ENCODE data around the gene ZNF493.

ZNF493 gene

GRCh38 chr19:21396893-21397572 lies at the start of gene ZNF493:
ZNF493 (plus strand) TSS chr19:21397133; CDS start chr19:21397238, 105 bp downstream.
- peak; percentile 73 to 81 for DNase-seq (ENCODE audit: low read depth in 2 of 2, low spot score in 1 of 2)

GRCh38 chr19:21352830-21353229 lies 44.1 kb upstream of the ZNF493 start:
- no peak for DNase-seq (ENCODE audit: low read depth in 2 of 2, low spot score in 1 of 2)

GRCh38 chr19:21358768-21359451 lies 38.0 kb upstream of the ZNF493 start, which contains the start of gene ZNF738:
ZNF738 (plus strand) TSS chr19:21359000; CDS start chr19:21359141, 141 bp downstream.
- peak; percentile 57 to 69 for DNase-seq (ENCODE audit: low read depth in 2 of 2, low spot score in 1 of 2)

- no peak for DNase-seq (ENCODE audit: low read depth in 2 of 2, low spot score in 1 of 2)
These were observed 34.6 kb upstream of the ZNF493 start for GRCh38 chr19:21362291-21362690.

- DNase-seq (ENCODE audit: low read depth in 2 of 2, low spot score in 1 of 2) = no peak
These were observed 12.9 kb upstream of the ZNF493 start for GRCh38 chr19:21383980-21384582.

DNA sequence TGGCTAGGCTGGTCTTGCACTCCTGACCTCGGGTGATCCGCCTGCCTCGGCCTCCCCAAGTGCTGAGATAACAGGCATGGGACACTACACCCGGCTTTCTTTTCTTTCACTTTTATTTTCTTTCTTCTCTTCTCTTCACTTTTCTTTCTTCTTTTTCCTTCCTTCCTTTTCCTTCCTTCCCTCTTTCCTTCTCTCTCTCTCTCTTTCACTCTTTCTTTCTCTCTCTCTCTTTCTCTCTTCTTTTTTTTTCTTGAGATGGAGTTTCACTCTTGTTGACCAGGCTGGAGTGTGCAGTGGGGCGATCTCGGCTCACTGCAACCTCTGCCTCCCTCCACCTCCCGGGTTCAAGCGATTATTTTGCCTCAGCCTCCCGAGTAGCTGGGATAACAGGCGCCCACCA lies 812 bp upstream of the ZNF493 start:
- no peak for DNase-seq (ENCODE audit: low read depth in 2 of 2, low spot score in 1 of 2)

GRCh38 chr19:21398851-21399250 lies 1.9 kb downstream of the ZNF493 start:
- no peak for DNase-seq (ENCODE audit: low read depth in 2 of 2, low spot score in 1 of 2)

DNA sequence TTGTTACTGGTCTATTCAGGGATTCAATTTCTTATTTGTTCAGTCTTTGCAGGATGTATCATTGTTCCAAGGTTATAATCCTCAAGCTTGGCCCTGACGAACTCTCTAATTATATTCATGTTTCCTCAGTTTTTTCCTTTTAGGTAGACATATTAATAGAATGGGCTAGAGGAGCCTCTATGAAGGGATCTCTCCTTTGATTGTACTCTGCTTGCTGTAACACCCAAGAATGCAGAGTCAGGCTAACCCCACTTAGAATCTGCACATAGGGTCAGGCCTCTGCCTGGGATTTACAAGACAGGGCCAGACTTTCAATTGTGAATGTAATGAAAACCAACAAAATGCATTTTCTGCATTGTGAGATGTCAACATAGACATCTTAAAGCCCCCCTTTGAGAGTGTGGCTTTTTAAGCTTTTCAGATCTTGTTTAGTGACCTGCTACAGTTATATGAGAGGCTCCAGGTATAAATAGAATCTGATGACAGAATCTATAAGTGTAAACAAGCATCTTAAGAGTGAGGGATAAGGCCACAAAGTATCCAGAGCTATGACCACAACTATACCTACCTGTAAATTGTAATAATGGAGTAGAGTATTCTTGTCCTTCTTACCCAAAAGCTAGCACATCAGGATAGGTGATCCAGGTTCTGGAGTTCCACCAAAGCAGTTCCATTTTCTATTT lies 5.5 kb downstream of the ZNF493 start:
- no peak for DNase-seq (ENCODE audit: low read depth in 2 of 2, low spot score in 1 of 2)

DNA sequence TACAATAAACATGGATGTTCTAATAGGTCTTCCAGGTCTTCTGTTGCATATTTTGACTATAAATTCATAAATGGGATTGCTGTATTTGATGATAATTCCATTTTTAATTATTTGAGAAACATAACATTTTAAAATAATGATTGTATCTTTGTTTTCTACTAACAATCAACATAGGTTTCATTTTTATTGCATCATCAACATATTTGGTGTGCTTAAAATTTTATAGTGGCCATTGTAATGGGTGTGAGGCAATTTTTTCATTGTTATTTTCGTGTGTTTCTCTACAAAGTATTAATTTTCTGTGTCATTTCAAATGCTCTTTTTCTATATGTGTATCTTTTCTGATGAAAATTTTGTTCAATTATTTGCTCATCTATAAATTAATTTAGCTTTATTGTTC lies 13.2 kb downstream of the ZNF493 start:
- no peak for DNase-seq (ENCODE audit: low read depth in 2 of 2, low spot score in 1 of 2)

DNA sequence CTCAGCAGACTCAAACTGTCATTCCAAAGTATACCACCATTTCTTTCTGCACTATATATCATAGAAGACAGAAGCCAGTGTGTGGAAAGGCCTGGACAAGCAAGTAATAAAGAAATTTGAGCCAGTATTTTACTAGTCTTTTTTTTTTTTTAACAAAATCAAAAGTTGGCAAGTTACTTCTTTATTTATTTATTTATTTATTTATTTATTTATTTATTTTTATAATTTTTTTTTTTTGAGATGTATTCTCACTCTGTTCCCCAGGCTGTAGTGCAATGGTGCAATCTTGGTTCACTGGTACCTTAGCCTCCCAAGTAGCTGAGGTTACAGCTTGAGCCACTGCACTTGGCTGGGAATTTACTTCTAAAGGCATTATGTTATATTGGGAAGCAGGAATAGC lies 25.3 kb downstream of the ZNF493 start:
- DNase-seq (ENCODE audit: low read depth in 2 of 2, low spot score in 1 of 2) = no peak

GRCh38 chr19:21423057-21424041 lies 26.4 kb downstream of the ZNF493 start:
- no peak for DNase-seq (ENCODE audit: low read depth in 2 of 2, low spot score in 1 of 2)

DNA sequence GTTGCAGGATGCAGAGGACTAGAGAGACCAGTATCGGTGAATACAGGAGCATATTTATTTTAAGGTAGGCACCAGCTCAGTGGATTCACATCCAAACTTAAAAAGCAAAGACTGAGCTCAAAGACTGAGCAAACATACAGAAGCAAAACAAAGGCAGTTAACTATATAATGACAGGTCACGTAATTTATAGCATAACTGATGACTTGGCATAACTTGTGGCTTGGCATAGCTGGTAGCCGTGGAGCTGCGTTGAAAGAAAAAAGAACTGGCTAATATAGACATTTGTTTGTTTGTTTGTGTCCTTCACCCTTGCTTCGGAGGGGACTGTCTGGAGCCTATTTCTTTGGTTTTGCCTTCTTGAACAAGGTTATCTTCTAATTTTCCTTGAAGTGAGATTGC lies 33.7 kb downstream of the ZNF493 start:
- no peak for DNase-seq (ENCODE audit: low read depth in 2 of 2, low spot score in 1 of 2)

DNA sequence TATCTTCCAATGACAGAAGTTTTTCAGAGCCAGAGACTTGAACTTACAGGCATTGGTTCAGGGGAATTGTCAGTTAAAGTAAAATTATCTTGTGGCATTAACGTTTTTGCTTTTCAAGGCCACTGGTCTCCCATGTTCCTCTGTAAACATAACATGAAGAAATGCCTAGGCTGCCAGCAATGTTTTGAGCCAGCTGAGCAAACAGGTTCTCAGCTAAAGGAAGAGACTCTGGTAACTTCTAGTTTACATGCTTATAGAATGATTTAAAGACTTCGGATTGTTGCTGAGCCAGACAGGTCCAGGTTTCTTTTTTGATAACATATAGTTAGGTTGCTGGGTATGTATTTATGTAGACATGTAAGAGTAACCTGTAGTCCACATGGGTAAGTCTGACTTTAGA lies 35.7 kb downstream of the ZNF493 start:
- DNase-seq (ENCODE audit: low read depth in 2 of 2, low spot score in 1 of 2) = no peak

DNA sequence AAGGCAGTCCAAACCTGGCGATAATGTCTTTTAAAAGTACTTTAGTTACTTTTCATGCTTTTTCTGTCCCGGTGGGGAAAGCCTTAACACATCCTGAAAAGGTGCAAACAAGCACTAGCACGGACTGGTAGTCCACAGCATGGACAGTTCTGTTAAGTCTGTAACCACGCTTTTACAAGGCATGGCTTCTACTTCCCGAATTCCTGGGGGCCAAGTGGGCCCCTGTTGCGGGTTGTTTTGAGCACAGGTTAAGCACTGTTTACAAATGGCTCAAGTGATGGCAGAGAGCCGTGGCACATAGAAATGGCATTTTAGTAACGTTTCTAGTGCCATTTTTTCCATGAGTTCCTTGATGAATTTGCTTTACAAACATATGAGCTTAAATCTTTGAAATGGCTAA lies 37.6 kb downstream of the ZNF493 start:
- DNase-seq (ENCODE audit: low read depth in 2 of 2, low spot score in 1 of 2) = no peak

GRCh38 chr19:21434967-21435544 lies 38.1 kb downstream of the ZNF493 start:
- DNase-seq (ENCODE audit: low read depth in 2 of 2, low spot score in 1 of 2) = no peak

- no peak for DNase-seq (ENCODE audit: low read depth in 2 of 2, low spot score in 1 of 2)
These were observed 42.3 kb downstream of the ZNF493 start for GRCh38 chr19:21439201-21439751.

GRCh38 chr19:21440321-21440720 lies 43.4 kb downstream of the ZNF493 start:
- no peak for DNase-seq (ENCODE audit: low read depth in 2 of 2, low spot score in 1 of 2)

DNA sequence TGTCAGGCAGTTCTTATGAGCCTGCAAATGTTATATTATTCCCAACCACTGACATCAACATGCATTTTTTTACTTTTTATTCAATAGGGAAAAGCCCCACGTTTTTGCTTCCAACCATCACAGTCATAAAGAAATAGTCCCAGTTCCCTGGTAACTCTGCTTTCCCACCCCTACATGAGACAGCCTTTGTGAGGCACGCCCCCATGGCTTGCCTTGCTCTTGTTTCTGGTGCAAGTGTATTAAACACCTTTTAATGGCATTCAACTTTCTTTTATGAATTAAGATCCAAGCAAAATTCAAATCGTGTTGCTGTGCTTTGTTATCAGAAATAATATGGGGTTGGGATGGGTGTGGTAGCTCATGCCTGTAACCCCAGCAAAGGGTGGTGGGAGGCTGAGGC lies 54.3 kb downstream of the ZNF493 start:
- DNase-seq (ENCODE audit: low read depth in 2 of 2, low spot score in 1 of 2) = no peak

GRCh38 chr19:21454901-21455300 lies 58.0 kb downstream of the ZNF493 start:
- no peak for DNase-seq (ENCODE audit: low read depth in 2 of 2, low spot score in 1 of 2)

GRCh38 chr19:21460686-21461085 lies 63.8 kb downstream of the ZNF493 start:
- no peak for DNase-seq (ENCODE audit: low read depth in 2 of 2, low spot score in 1 of 2)

Data from stimulated activated CD8-positive, alpha-beta memory T cell treated with anti-CD3 and anti-CD28 coated beads, Interleukin-4, amount 100 ng/mL, for 4 hours (primary cell).